HTERT RPE-1 (cell line): ENCODE data around the gene MT1HL1.
"Not testable (repeated sequence)": the region's sequence is repeated elsewhere in the genome, so short reads cannot be mapped to it uniquely, and the experiment has no call there.

Experiments used
- in situ Hi-C: fragments of 300-500 bp; cut with MboI; formaldehyde crosslinking; loops from 4 replicates; pipeline ENCODE4 v1.14.3; 2020; ENCODE audit warnings: low sequenced_read_pairs

The MT1HL1 gene

GRCh38 chr1:236979149-236979900 lies 24.9 kb downstream of the MT1HL1 start:
- in situ Hi-C loops: no loop called here

- in situ Hi-C loops: no loop called here
Observed at GRCh38 chr1:236978740-236979139, 25.5 kb downstream of the MT1HL1 start.

- in situ Hi-C loops: no loop called here
Observed at GRCh38 chr1:236975461-236975860, 28.8 kb downstream of the MT1HL1 start.

DNA sequence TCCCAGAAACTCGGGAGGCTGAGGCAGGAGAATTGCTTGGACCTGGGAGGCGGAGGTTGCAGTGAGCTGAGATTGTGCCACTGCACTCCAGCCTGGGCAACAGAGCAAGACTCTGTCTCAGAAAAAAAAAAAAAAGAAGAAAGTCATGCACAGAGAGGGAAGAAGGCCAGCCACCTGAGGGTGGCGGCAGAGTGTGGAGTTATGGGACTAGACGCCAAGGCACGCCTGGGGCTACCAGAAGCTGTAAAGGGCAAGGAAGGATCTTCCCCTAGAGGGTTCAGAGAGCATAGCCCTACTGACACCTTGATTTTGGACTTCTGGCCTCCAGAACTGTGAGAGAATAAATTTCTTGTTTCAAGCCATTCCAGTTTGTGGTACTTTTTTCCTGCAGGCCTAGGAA lies 30.2 kb downstream of the MT1HL1 start:
- in situ Hi-C loops: not testable (repeated sequence)

- in situ Hi-C loops: no loop called here
Observed at GRCh38 chr1:236966636-236967035, 37.6 kb downstream of the MT1HL1 start.

DNA sequence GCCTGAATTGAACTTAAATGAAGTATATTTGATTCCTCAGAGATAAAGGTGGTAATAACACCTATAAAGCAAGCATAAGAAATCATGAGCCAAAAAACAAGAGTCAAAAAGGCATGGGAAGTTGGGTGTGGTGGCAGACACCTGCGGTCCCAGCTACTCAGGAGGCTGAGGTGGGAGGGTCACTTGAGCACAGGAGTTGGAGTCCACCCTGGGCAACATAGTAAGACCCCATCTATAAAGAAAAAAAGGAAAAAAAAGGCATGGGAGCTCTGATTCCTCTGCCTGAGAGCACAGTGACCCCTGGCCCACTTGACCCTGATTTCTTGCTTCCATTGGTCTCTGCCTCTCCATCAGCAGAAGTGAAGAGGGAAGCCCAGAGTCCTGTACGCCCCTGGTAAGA lies 40.3 kb downstream of the MT1HL1 start:
- in situ Hi-C loops: no loop called here

- in situ Hi-C loops: no loop called here
Observed at GRCh38 chr1:236959112-236959511, 45.1 kb downstream of the MT1HL1 start.

DNA sequence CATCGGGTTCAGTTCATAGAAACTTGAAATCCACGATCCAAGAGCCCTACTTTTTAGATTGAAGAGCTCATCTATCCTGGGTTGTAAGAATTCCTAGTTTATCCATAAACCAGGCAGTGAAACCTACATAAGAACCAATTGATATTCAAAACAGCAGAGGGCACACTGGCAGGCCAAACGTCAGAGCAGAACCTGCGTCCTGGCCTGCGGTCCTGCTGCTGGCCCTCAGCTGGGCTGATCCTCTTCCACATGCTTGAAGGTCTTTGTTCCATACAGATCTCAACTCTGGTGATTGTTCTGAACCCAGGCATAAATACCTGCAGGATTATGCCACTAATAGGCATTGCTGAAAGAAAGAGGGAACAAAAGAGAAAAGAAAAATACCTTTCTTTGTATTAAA lies 47.0 kb downstream of the MT1HL1 start:
- in situ Hi-C loops: no loop called here
